NOMO-1 treated with dmso at 0.1 percent for 144 hours (cell line): ENCODE data around the gene SLC9C2.

Experiments used
- DNase-seq: peaks from one replicate; lab custom pipeline; 2025; ENCODE audit not compliant: unreplicated experiment; lab: John Stamatoyannopoulos, UW

The SLC9C2 gene

DNA sequence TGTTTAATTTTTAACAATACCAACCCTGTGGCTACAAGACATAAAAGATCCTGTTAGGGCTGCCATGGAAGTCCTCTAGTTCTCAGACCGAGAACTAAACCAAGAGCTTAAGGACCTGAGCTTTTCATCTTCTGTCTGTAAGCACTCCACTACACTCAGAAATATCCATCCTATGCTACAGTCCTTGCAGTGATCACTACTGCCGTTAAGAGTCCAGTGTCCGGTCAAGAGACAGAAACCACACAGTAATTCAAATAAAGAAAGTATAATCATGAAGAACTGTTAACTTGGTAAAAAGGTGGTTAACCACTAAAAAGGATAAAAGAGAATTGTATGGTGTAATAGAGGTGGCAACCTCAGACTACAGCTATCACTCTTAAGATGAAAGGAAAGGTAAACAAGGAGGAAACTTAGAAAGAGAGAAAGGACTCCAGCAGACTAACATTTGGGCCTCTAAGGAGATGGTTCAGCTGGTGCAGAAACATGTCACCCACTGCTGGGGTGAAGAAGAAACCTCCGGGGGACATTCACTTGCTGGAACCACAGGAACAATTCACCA lies 147.8 kb downstream of the SLC9C2 start:
- DNase-seq: no peak

GRCh38 chr1:173453982-173454381 lies 148.9 kb downstream of the SLC9C2 start:
- DNase-seq: no peak

DNA sequence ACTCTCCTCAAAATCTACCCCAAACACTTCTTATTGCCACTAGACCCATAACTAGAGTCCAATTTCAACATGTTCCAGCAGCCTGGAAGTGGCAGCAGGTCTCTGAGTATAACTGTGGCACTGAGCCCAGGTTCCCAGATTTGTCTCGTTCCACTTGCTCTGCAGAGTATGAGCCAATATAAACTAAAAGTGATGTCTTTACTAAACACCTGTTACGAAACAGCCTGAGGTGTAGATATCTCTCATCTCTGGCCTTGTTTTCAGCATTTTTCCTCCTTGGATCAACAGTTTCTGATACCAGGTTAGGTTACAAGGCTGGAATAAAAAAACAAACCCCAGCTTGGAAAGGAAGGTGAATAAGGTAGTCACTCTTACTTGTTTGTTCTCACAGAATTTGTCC lies 150.9 kb downstream of the SLC9C2 start:
- no peak for DNase-seq
